ENCODE results near the gene TMEM108. TPM values are rescaled to one million over a fixed set of nuclear protein-coding genes. Genes with fewer than 3 reads are reported as not detected.

The TMEM108 gene
- total and polyA plus RNA-seq, 10 of the 15 experiments (the other 5 are each of a cell fraction or from before 2014, with no cell fraction given), result 0.02 to 0.58 (median 0.12) TPM; not detected in 5

- H3K27ac ChIP-seq (ENCODE audit: control insufficient read depth, insufficient read depth), result no peak overlapping the region
- TF ChIP-seq CEBPZ (IDR thresholded peaks at IDR 0.05; ENCODE audit: low read depth, low read length), result no peak
- TF ChIP-seq GATAD2B (conservative IDR thresholded peaks at IDR 0.05; ENCODE audit: low read depth), result no peak
- TF ChIP-seq IRF3 (IDR thresholded peaks at IDR 0.05), result no peak
- TF ChIP-seq ZBTB11 (CRISPR knock-in tag; IDR thresholded peaks at IDR 0.05), result no peak
- TF ChIP-seq EGR1 (IDR thresholded peaks at IDR 0.05; ENCODE audit: borderline replicate concordance in 1 of 2, low read depth in 2 of 2, low read length in 2 of 2), result no peak
- TF ChIP-seq POLR2AphosphoS5 (IDR thresholded peaks at IDR 0.05; ENCODE audit: low read length), result no peak
- TF ChIP-seq ELK1 (IDR thresholded peaks at IDR 0.05; ENCODE audit: low read depth, low read length), result no peak
- no peak for TF ChIP-seq KAT2A (conservative IDR thresholded peaks at IDR 0.05; ENCODE audit: control insufficient read depth, low read depth, low read length)
- ChIA-PET RAD21 (ENCODE audit: unreplicated experiment) (no interaction called here), POLR2A (no interaction called here), CTCF (no interaction called here), SMC1A (ENCODE audit: uncharacterized antibody, unreplicated experiment) (no interaction called here)
- FAIRE-seq, result no peak
- no peak overlapping the region for H3K9ac ChIP-seq (ENCODE audit: control insufficient read depth, insufficient read depth, low read length)
- no peaks in the 10 kb centered on the region for H3K4me1 ChIP-seq (ENCODE audit: control insufficient read depth, insufficient read depth, low read length)
- no TSS peak for BruUV-seq (replicated peaks)
- H3K4me2 ChIP-seq (ENCODE audit: control insufficient read depth, insufficient read depth), result no peak overlapping the region
- H3K27me3 ChIP-seq (replicated peaks in 1 of 2; ENCODE audit: control insufficient read depth in 2 of 2, insufficient read depth in 2 of 2, low read length in 1 of 2), result no peaks in the 10 kb centered on the region
- H2AFZ ChIP-seq (ENCODE audit: control insufficient read depth, low read depth, low read length), result no peak overlapping the region
- ATAC-seq, result no peak
- intact Hi-C loops (cut with micrococcal nuclease; ENCODE audit: unreplicated experiment), result no loop called here
- no peak overlapping the region for H3K4me3 ChIP-seq
- no peaks in the 10 kb centered on the region for H3K36me3 ChIP-seq (ENCODE audit: control insufficient read depth in 2 of 2, insufficient read depth in 2 of 2, low read length in 1 of 2)
- H3K79me2 ChIP-seq (ENCODE audit: control insufficient read depth, insufficient read depth, low read length), result no peaks in the 10 kb centered on the region
- H3K9me3 ChIP-seq (replicated peaks; ENCODE audit: control insufficient read depth, insufficient read depth, low read length), result no peaks in the 10 kb centered on the region
- 23% methylated on average over 3 of the region's 3 CpGs for WGBS (ENCODE audit: insufficient coverage, insufficient replicate concordance, low lambda C conversion rate, missing lambda C conversion rate)
- DNase-seq (ENCODE audit: low read depth, low spot score), result no peak
- in situ Hi-C loops (cut with MboI), result no loop called here
- no peaks in the 10 kb centered on the region for H4K20me1 ChIP-seq (ENCODE audit: control insufficient read depth, insufficient read depth)
These were observed 75.3 kb downstream of the TMEM108 start for GRCh38 chr3:133113526-133113925.

Data from GM12878 (cell line).